GM18951 (cell line): Measurements from ENCODE around the gene FGFR2.

Source experiments
- POLR2A ChIP-seq: IDR thresholded peaks from 4 replicates; pipeline ENCODE4 v1.6.1; 2011; ENCODE audit warnings: mild to moderate bottlenecking; ENCODE audit not compliant: insufficient read length, insufficient read depth; ENCODE audit errors: extremely low read depth
- in situ Hi-C: fragments of 300-500 bp; cut with MboI; formaldehyde crosslinking; loops from one replicate; pipeline ENCODE4 v1.12.0; 2022; ENCODE audit warnings: low sequenced_read_pairs, mixed read lengths, inconsistent platforms; ENCODE audit not compliant: unreplicated experiment

FGFR2 gene

GRCh38 chr10:121593281-121594075 is 4.8 kb downstream of the FGFR2 start:
- TF ChIP-seq POLR2A = no peak
- in situ Hi-C loops = no loop called here

GRCh38 chr10:121592155-121592890 is 5.9 kb downstream of the FGFR2 start:
- no peak for TF ChIP-seq POLR2A
- in situ Hi-C loops = no loop called here

DNA sequence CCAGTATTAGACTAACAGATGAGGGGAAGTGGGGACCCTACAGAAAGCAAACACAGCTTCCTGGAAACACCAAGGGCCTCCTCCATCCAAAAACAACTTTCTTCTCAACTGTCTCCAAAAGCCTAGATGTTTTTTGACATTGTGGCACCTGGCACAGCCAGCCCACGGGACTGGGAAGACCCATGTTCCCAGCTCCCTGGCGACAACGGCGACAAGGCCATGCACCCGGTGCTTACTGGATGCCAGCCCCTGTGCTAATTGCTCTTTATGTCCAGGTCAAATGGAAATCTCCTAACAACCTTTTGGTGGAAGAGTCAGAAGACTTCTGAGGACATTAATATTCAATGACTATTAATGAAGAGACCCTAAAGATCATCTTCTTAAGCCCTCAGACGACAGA is 7.1 kb downstream of the FGFR2 start:
- in situ Hi-C loops = no loop called here
- TF ChIP-seq POLR2A = no peak

GRCh38 chr10:121590772-121591171 is 7.5 kb downstream of the FGFR2 start:
- in situ Hi-C loops = no loop called here
- TF ChIP-seq POLR2A = no peak

GRCh38 chr10:121589553-121589952 is 8.7 kb downstream of the FGFR2 start:
- in situ Hi-C loops = no loop called here
- TF ChIP-seq POLR2A = no peak

DNA sequence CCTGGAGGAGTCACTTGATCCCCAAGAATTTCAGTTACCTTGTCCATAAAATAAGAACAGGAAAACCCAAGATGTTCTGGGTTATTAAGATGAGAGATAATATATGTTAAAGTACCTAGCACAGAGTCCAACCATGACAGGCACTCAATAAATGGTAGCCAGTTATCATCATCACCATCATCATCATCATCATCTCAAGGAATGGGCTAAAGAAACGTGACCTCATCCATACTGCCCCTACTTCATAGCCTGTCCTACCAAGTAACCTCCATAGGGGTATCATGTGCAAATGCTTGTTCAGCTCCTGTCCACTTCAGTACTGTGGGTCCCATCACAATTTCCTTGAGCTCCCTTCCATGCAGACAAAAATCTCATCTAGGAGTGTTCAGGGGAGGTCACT is 14.4 kb downstream of the FGFR2 start:
- in situ Hi-C loops = no loop called here
- TF ChIP-seq POLR2A = no peak

DNA sequence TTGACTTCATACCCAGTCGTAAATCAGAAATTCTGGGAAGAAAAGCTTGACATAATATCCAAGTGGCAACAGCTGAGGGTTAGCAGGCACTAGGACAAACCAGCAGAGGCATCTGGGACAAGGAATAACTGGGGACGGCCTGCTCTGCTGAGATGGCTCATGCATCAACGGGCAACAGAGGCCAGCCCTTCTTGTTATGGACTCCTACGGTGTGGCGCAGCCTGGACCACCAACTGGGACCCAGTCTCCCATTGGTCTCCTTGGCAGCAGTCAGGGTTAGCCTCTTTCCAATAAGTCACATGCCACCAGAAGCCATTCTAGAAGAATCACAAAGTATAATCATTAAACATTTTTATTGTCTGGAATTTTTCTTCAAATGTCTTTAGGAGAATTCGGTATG is 15.0 kb downstream of the FGFR2 start:
- in situ Hi-C loops = no loop called here
- no peak for TF ChIP-seq POLR2A

DNA sequence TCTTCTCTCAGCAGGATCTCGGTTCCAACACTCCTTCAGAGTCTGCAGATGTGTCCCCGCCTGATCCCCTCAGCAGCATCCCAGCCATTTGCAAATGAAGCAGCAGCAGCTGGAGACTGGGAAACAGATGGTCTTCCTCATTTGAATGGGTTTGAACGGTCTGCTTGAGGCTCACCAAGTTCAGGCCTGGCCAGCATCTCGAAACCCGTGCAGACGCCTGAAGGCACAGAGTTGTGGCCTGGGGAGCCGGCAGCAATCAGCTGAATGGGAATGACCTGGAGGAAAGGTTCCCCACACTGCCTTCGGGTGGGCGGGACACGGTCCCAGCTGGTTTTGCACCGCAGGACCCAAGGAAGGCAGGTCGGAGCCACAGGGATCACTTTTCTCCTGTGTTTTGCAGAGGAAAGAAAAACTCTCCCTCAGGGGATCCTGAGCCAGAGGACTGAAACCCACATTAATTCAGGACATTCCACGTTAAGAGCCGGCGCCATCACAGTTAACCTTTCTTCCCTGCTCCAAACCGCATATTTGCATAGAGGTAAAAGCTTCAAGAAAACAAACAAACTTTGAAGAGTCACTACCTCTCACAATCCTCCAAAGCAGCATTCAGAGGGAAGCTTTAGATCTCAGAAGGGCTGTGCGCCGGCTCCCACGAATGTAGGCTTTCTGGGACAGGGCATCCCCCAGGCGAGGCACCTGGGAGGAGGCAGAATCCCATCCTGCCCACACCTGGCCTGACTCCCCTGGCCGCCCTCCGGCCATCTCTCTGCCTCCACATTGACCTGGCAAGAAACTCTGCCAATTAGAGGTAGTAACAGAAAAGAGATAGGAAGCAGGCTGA is 17.7 kb downstream of the FGFR2 start:
- in situ Hi-C loops = no loop called here
- no peak for TF ChIP-seq POLR2A

DNA sequence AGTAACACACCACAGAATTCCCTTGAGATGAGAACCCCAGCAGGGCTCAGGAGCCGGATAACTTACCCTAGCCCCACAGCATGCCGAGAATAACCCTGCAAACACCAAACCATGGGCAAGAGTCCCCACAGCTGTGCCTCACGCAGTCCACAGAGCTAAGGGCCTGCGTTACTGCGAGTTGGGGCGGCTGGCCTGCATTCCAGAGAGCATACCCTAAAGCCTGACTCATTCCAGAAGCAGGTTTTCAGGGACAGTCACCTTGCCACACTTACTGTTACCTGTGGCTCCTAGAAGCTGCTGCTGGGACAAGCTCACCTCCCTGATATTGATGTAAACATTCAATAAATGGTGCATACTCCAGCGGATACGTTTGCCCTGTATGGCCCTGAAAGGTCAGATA is 18.6 kb downstream of the FGFR2 start:
- in situ Hi-C loops = no loop called here
- no peak for TF ChIP-seq POLR2A

GRCh38 chr10:121578965-121579364 is 19.3 kb downstream of the FGFR2 start:
- in situ Hi-C loops = no loop called here
- TF ChIP-seq POLR2A = no peak

- in situ Hi-C loops = no loop called here
- no peak for TF ChIP-seq POLR2A
These were observed 19.9 kb downstream of the FGFR2 start for GRCh38 chr10:121578298-121578697.

GRCh38 chr10:121577568-121577967 is 20.7 kb downstream of the FGFR2 start:
- TF ChIP-seq POLR2A = no peak
- in situ Hi-C loops = no loop called here

- in situ Hi-C loops = no loop called here
- no peak for TF ChIP-seq POLR2A
These were observed 22.1 kb downstream of the FGFR2 start for GRCh38 chr10:121576139-121576538.
